GM13977 (cell line): ENCODE data around the gene EN1.
A peak's percentile ranks its signal among the peaks of the same experiment; 100 is the strongest.

ENCODE experiments used
- DNase-seq: peaks from one replicate; pipeline ENCODE4 v3.0.0; 2012; ENCODE audit warnings: low spot score
- in situ Hi-C: fragments of 300-500 bp; cut with MboI; formaldehyde crosslinking; loops from one replicate; pipeline ENCODE4 v1.12.0; 2022; ENCODE audit warnings: low sequenced_read_pairs, low pct_unique_long_range_greater_than_20kb, mixed read lengths, inconsistent platforms; ENCODE audit not compliant: unreplicated experiment
- TF ChIP-seq, protein P1 (sequence below): IDR thresholded peaks from 2 replicates; pipeline ENCODE4 v1.5.1; 2012; ENCODE audit warnings: mild to moderate bottlenecking, control low read depth; ENCODE audit not compliant: insufficient read depth; ENCODE audit errors: extremely low read depth, missing control alignments

EN1 gene

DNA sequence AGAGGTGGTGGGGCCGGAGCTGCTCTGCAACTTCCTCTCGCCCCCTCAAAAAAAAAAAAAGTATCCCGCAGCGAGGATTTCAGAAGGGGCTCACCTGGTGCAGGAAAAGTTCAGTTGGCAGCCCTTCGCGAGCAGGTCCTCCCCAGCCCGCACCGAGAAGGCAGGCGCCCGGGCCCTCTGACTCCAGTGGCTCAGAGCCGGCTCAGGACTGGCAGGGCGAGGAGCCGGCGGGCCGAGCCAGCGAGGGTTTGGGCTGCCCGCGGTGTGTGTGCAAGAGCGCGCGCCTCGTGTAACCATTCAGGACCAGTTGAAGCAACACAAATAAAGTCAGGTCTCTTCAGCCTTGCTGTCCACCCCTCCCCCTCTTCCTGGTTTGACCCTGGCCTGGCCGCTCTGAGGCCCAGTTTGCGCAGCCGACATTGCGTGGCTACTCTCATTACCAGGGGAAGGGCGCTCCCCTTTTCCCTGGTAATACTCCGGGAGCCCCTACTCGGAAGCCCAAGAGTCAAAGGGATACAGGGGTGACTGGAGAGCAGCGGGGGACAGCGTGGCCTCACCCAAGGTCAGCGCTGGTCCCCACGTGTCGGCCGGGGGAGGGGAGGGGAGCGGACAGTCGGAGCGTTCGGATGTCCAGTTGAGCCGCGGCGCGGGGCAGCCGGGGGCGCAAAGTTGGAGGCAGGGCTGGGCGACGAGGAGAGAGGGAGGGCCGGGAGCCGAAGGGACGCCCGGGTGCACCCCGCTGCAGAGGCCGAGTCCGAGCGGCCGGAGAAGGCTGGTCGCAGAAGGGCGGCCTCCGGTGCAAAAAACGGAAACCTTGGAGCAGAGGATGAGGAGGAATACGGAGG, 12.3 kb downstream of the EN1 start:
- TF ChIP-seq, protein P1, sequence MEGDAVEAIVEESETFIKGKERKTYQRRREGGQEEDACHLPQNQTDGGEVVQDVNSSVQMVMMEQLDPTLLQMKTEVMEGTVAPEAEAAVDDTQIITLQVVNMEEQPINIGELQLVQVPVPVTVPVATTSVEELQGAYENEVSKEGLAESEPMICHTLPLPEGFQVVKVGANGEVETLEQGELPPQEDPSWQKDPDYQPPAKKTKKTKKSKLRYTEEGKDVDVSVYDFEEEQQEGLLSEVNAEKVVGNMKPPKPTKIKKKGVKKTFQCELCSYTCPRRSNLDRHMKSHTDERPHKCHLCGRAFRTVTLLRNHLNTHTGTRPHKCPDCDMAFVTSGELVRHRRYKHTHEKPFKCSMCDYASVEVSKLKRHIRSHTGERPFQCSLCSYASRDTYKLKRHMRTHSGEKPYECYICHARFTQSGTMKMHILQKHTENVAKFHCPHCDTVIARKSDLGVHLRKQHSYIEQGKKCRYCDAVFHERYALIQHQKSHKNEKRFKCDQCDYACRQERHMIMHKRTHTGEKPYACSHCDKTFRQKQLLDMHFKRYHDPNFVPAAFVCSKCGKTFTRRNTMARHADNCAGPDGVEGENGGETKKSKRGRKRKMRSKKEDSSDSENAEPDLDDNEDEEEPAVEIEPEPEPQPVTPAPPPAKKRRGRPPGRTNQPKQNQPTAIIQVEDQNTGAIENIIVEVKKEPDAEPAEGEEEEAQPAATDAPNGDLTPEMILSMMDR = no peak
- in situ Hi-C loops = no loop called here
- peak; percentile 39 for DNase-seq

- in situ Hi-C loops = no loop called here
- no peak for DNase-seq
- TF ChIP-seq, protein P1 = no peak
Measured at GRCh38 chr2:118834440-118834810, 13.0 kb downstream of the EN1 start.

DNA sequence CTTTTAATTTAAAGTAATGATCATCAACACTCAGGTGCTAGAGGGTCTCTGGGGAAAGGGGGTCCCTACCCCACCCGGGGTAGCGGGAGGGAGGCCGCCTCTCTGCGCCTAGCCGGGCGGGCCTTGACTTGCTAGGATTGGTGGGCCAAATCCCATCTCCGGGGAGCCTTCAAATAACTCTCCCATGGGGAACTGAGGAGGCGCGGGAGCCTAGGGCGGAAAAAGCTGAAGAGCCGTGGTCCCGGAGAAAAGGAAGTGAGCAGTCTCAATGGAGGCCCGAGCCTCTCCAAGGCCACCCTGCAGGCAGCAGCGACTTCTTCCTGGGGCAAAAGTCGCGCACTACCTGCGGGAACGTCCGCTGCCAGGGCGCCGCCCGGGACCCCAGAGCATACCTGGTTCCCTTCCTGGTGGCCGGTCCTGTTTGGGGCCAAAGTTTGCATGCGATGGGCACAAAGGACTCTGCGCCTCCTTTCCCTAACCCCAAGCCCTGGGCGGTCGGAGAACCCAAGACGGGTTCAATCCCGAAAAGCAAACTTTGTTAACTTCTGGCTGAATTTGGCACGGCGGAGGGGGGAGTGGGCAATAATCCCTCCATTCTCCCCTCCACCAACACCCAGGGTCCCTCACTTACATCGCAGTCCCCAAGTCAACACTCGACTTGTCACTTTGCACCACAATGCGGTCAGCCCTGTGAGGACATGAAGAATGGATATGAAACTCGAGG, 13.6 kb downstream of the EN1 start:
- TF ChIP-seq, protein P1 = no peak
- no peak for DNase-seq
- in situ Hi-C loops = no loop called here

DNA sequence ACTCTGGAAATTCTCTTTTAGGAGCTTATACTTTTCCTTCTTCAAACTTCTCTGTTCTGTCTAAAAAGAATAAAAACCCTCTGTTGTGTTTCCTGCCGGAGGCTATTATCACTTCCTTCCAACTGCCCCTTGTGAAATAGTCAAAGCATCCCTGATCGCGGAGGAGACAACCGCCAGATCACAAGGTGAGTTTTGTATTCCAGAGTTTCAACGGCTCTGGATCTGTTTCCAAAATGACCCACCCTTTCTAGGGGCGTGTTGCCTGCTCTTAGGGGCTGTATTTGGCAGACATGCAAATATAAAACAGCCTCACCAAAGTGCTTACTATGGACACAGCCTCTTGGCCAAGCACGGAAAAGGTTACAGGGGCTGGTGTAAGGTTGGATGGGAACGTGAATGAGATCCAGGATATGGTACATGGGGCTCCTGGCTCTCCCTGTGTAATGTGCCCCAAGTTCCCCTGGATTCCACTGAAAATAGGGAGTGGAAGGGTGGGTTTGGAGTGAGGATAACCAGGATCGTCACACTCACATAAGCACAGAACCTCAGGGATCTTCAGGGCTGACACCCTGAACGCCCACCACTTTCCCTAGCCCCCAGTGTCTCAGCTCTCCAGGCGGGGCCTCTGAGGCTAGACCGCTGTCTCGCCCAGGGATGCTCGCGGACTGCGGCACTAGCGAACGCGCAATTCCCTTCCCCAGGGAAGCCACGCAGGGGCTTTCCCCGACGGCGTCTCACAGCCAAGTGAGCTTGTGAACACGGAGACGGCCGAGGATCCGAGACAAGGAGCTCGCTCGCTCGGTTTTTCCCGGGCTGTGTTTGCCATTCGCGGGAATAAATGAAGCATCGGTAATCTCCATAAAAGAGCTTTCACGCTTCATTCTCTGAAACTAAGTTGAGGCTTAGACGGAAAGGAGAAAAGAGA, 14.4 kb downstream of the EN1 start:
- in situ Hi-C loops = no loop called here
- no peak for DNase-seq
- TF ChIP-seq, protein P1 = no peak

DNA sequence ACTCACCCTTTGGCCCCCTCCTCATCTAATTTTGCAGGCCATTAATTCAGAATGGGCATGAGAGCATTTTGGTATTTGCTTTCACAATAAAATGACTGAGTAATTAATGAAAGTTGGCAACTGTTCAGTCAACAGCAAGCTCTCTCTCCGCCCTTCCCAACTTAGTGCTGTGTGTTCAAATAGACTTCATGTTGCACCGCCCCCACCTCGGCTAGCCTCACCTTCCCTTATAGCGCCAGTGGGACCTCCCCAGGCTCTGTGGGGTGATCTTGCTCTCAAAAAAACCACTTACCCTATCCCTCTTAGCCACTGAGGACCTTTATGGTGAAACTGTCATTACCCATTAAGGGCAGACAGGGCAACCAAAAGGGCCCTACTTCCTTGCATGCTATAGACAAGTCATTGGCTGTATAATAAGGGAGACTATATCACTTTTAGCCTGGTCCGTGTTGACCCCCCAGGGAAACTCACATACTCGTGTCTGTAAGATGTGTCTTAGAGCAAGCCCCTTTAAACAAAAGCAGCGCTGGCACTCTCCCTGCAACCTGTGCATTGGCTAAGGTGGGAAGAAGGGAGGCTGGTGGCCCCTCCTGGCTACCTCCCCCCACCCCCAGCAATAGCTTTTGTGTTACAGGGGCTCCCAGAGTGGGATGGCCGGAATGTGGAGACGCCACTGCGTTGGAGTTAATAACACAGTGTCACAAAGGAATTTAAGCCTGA, 15.2 kb downstream of the EN1 start:
- in situ Hi-C loops = no loop called here
- TF ChIP-seq, protein P1 = no peak
- DNase-seq = no peak
